ENCODE results near the gene DNAAF8. TPM values are rescaled to one million over a fixed set of nuclear protein-coding genes. Genes with fewer than 3 reads are reported as not detected.

Gene DNAAF8
- total and polyA plus RNA-seq, 2 experiments from 2014 or later = 0.07 to 0.77 TPM

DNA sequence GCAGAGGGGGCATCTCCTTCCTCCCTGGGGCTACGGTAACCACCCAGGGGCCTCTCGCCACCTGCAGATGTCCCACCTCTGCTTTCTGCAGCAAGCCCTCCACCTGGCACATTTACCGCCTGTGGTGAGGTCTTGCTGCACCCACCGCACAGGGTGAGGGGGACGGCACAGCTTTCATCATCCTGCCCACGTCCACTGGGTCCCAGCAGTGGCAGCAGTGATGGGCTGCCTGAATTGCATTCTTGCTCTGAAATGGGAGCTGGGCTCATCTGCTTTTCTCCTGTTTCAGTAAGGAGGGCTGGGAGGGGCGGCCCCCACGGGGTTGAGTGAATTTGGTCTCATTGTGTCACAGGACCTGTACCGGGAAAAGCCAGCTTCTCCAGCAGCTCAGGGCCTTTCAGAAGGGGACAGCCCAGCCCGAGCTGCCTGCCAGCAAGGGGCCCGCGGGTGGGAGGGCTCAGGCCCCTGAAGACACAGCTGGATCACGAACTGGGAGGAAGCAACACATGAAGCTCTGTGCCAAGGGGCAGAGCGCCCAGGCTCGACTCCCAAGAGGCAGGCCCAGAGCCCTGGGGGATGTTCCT is 12.7 kb downstream of the DNAAF8 start:
- peaks cover 5% of the 10 kb centered on the region for H3K36me3 ChIP-seq
- peak in 1 of 2 donors; percentile 58 for DNase-seq (ENCODE audit: low read depth in 1 of 2, low spot score in 1 of 2)
- no peaks in the 10 kb centered on the region for H3K4me1 ChIP-seq (ENCODE audit: low read depth)
- TF ChIP-seq, protein P1, sequence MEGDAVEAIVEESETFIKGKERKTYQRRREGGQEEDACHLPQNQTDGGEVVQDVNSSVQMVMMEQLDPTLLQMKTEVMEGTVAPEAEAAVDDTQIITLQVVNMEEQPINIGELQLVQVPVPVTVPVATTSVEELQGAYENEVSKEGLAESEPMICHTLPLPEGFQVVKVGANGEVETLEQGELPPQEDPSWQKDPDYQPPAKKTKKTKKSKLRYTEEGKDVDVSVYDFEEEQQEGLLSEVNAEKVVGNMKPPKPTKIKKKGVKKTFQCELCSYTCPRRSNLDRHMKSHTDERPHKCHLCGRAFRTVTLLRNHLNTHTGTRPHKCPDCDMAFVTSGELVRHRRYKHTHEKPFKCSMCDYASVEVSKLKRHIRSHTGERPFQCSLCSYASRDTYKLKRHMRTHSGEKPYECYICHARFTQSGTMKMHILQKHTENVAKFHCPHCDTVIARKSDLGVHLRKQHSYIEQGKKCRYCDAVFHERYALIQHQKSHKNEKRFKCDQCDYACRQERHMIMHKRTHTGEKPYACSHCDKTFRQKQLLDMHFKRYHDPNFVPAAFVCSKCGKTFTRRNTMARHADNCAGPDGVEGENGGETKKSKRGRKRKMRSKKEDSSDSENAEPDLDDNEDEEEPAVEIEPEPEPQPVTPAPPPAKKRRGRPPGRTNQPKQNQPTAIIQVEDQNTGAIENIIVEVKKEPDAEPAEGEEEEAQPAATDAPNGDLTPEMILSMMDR (IDR thresholded peaks at IDR 0.05; ENCODE audit: low read depth, low read length) = no peak
- H3K4me3 ChIP-seq = no peak overlapping the region
- no peak overlapping the region for H3K27ac ChIP-seq
- no peaks in the 10 kb centered on the region for H3K9me3 ChIP-seq (ENCODE audit: low read depth)
- H3K27me3 ChIP-seq = no peaks in the 10 kb centered on the region

DNA sequence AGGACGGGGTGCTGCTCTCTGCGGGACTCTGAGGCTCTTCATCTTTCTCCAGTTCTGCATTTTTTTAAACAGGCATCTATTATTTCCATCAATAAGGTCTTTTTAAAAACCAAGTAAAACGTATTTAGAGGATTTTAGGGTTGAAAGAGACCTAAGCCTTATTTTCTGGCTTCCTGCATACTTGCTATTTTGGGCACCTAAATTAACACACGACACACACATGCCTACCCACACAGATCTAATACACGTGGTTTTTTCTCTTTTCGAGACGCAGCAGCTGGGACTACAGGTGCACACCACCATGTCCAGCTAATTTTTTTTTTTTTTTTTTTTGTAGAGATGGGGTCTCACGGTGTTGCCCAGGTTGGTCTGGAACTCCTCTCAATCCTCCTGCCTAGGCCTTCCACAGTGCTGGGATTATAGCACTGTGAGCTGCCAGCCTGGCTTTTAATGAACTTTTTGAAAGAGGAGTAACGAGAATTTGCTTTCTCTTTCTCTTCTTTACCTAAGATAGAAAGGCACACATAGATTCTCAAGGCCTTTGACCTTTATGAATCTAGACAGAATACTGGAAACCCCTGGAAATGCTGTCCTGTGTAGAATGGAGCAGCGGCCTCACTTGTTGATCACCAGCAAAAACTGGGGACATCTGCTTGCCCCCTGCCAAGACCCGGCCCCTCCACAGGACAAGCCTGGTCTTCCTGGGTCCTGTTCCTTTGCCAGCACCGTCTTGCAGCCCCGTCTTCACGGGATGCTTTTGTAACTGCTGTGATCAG is 13.8 kb downstream of the DNAAF8 start:
- no peak for DNase-seq (ENCODE audit: low read depth in 1 of 2, low spot score in 1 of 2)
- TF ChIP-seq, protein P1 (IDR thresholded peaks at IDR 0.05; ENCODE audit: low read depth, low read length) = no peak
- Histone ChIP-seq H3K4me3 (no peak overlapping the region), H3K4me1 (ENCODE audit: low read depth) (no peaks in the 10 kb centered on the region), H3K27ac (no peak overlapping the region), H3K27me3 (no peaks in the 10 kb centered on the region), H3K9me3 (ENCODE audit: low read depth) (no peaks in the 10 kb centered on the region), H3K36me3 (peaks cover 9% of the 10 kb centered on the region)

DNA sequence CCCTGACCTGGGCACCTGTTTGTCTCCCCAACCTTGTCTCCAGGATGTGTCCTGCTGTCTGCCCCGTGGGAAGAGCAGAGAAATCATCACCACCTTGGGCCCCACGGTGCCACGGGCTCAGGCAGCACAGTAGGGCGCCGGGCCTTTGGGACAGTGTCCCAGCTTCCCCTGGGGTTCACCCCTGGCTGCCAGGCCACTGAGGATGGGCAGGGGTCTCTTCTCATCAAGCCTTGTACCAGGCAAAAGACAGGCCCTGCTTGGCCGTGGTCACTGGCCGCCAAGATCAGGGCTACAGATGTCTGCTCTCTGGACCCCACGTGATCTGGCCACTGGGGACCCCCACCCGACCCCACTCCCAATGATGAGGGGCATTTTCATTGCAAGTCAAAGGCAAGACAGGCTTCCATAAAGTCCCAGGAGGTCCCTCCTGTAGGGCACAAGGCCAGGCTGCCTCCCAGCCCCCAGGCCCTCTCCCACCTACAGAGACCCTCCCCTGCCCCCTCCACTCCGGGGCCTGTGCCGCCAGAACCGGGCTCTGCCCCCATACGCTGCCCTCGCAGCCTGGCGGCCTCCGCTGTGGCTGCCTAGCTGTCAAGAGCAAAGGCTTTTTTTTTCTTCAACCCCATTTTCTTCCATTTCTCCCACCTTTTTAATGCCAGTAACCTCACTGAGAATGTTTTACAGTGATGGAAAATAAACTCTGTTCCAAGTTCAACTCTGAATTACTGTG is 14.5 kb downstream of the DNAAF8 start:
- H3K27ac ChIP-seq = no peak overlapping the region
- H3K27me3 ChIP-seq = no peaks in the 10 kb centered on the region
- no peak overlapping the region for H3K4me3 ChIP-seq
- H3K36me3 ChIP-seq = peaks cover 15% of the 10 kb centered on the region
- H3K4me1 ChIP-seq (ENCODE audit: low read depth) = no peaks in the 10 kb centered on the region
- DNase-seq (ENCODE audit: low read depth in 1 of 2, low spot score in 1 of 2) = no peak
- no peaks in the 10 kb centered on the region for H3K9me3 ChIP-seq (ENCODE audit: low read depth)
- TF ChIP-seq, protein P1 (IDR thresholded peaks at IDR 0.05; ENCODE audit: low read depth, low read length) = no peak

DNA sequence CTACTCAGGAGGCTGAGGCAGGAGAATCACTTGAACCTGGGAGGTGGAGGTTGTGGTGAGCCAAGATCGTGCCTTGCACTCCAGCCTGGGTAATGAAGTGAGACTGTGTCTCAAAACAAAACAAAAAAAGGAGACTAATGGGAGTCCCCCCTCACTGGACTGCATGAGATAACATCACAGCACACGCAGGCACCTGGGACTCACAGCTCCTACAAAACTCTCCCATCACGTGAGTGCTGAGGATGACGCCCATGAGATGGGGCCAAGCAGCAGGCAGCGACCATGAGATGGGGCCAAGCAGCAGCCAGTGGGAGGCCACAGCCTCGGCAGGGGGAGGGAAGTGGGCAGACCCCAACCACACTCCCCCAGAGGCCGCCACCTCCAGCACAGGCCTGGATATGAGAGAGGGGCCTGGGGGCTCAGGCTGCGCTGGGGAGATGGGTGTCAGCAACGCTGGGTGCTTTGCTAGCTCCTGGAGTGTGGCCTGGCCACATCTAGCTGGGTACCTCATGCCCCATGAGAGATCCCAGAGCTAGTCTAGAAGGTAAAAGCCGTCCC is 15.4 kb downstream of the DNAAF8 start:
- no peak for DNase-seq (ENCODE audit: low read depth in 1 of 2, low spot score in 1 of 2)
- H3K36me3 ChIP-seq = peaks cover 15% of the 10 kb centered on the region
- TF ChIP-seq, protein P1 (IDR thresholded peaks at IDR 0.05; ENCODE audit: low read depth, low read length) = no peak
- no peaks in the 10 kb centered on the region for H3K4me1 ChIP-seq (ENCODE audit: low read depth)
- no peaks in the 10 kb centered on the region for H3K9me3 ChIP-seq (ENCODE audit: low read depth)
- no peak overlapping the region for H3K27ac ChIP-seq
- H3K4me3 ChIP-seq = no peak overlapping the region
- no peaks in the 10 kb centered on the region for H3K27me3 ChIP-seq

DNA sequence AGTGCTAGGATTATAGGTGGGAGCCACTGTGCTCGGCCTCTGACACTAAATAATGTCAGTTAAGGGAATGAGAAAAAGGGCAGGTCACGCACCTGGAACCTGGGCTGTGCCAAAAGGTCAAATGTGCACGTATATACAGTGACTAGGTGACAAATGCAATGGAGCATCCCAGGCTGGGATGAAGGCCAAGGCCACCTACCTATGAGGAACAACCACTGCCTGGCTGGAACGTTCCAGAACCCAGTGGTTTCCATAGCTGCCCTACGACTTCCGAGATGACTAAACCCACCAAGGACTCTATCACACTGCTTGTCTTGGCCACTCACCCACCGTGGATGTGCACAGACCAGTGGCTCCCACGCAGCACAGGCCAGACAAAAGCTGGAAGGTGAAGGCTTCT is 16.6 kb downstream of the DNAAF8 start:
- H3K4me1 ChIP-seq (ENCODE audit: low read depth) = no peaks in the 10 kb centered on the region
- H3K36me3 ChIP-seq = peaks cover 20% of the 10 kb centered on the region
- no peaks in the 10 kb centered on the region for H3K9me3 ChIP-seq (ENCODE audit: low read depth)
- no peak for DNase-seq (ENCODE audit: low read depth in 1 of 2, low spot score in 1 of 2)
- no peaks in the 10 kb centered on the region for H3K27me3 ChIP-seq
- TF ChIP-seq, protein P1 (IDR thresholded peaks at IDR 0.05; ENCODE audit: low read depth, low read length) = no peak
- H3K27ac ChIP-seq = no peak overlapping the region
- no peak overlapping the region for H3K4me3 ChIP-seq
